K562 (cell line): ENCODE results near the gene PGR. TPM values are rescaled to one million over a fixed set of nuclear protein-coding genes. Genes with fewer than 3 reads are reported as not detected.

ENCODE experiments used
- ESRRB ChIP-seq: fragments of 250-450 bp; sonication (Bioruptor Pico); IDR thresholded peaks from 2 replicates; pipeline ENCODE4 v1.5.0; 2020; ENCODE audit warnings: mild to moderate bottlenecking, moderate library complexity, borderline replicate concordance
- HCFC1 ChIP-seq: IDR thresholded peaks from 2 replicates; pipeline ENCODE4 v1.6.1; 2012; ENCODE audit warnings: low read depth, low read length, improper control_type of control experiment
- KAT2B ChIP-seq: IDR thresholded peaks from one replicate; pipeline ENCODE4 v1.6.1; 2012; ENCODE audit warnings: low read depth, mild to moderate bottlenecking, control low read depth, inconsistent platforms, low read length, moderate library complexity
- MAFF ChIP-seq: IDR thresholded peaks from 2 replicates; pipeline ENCODE4 v1.6.1; 2012; ENCODE audit warnings: low read length, improper control_type of control experiment
- PHTF2 ChIP-seq: fragments of 250-450 bp; sonication (Bioruptor Pico); IDR thresholded peaks from 2 replicates; pipeline ENCODE4 v1.5.0; 2021; ENCODE audit warnings: mild to moderate bottlenecking
- POLR2B ChIP-seq: fragments of 450-650 bp; IDR thresholded peaks from 2 replicates; pipeline ENCODE4 v1.6.1; 2018; ENCODE audit warnings: low read depth; ENCODE audit not compliant: partially characterized antibody
- RBM39 ChIP-seq: fragments of 200-400 bp; formaldehyde crosslinking; optimal IDR thresholded peaks from 2 replicates; pipeline ENCODE3; 2018; ENCODE audit warnings: low read depth, low read length
- STAG1 ChIP-seq: sonication (generic); formaldehyde crosslinking; IDR thresholded peaks from 2 replicates; pipeline ENCODE4 v1.5.0; 2020; ENCODE audit warnings: missing genetic modification reagents, borderline replicate concordance
- TAF15 ChIP-seq: fragments of 200-400 bp; formaldehyde crosslinking; IDR thresholded peaks from 2 replicates; pipeline ENCODE4 v1.6.1; 2017; ENCODE audit warnings: mild to moderate bottlenecking, low read depth, low read length, moderate library complexity
- ZFP91 ChIP-seq: sonication (generic); formaldehyde crosslinking; IDR thresholded peaks from 2 replicates; pipeline ENCODE4 v1.8.0; 2022; ENCODE audit warnings: mild to moderate bottlenecking, missing genetic modification reagents
- polyA plus RNA-seq, 8 experiments: library from polyadenylated mRNA; depleted of rRNA in 4 of 8; stranded (reverse) in 5 of 8; unstranded in 3 of 8; fragments of >200 nt; fragmentation: Nextera tagmentation in 2 of 8; fragmentation: Illumina TruSeq in 1 of 8; extraction: Ambion mirVana in 2 of 8; extraction: Trizol in 1 of 8; gene quantifications; 2 replicates each; pipeline versions ENCODE4 v1.2.1 to v1.2.3, GENCODE V29; 2011 to 2014; ENCODE audit warnings: inconsistent platforms in 1 of 8, missing spikeins in 1 of 8
- total RNA-seq, 7 experiments: library from RNA; depleted of rRNA in 6 of 7; stranded (reverse); fragments of >200 nt in 6 of 7; fragmentation: Illumina TruSeq in 2 of 7; extraction: Trizol in 2 of 7; gene quantifications; 2 replicates each; pipeline versions ENCODE4 v1.2.1 to v1.2.3, GENCODE V29; 2011 to 2021; ENCODE audit warnings: low replicate concordance in 1 of 7
- TF ChIP-seq, protein P1 (sequence below): fragments of 250-450 bp; sonication (Bioruptor Pico); IDR thresholded peaks from 2 replicates; pipeline ENCODE4 v1.9.0; 2021; ENCODE audit warnings: mild to moderate bottlenecking, inconsistent platforms

The PGR gene
- total and polyA plus RNA-seq, 9 of the 15 experiments (the other 6 are each of a cell fraction or from before 2014, with no cell fraction given), result 0.43 to 2.4 (median 1.3) TPM

DNA sequence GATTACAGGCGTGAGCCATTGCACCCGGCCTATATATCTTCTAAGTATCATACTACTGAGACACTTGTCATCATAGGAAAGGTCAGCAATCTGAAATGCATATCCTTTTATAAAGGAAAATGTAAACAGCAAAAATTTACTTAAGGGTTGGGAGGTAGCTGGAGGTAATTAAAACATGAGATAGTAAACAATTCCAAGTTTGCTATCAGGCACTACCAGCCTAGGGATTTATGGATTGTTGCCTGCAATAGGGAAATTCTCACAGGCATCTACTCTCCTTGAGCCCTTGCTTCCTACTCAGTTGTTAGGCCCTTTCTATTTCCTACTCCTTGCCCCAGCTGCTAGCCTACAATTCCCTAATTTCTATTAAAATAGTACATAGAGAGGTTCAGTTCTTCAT lies 16.1 kb downstream of the PGR start (continued):
- no peak for TF ChIP-seq ZFP91 (CRISPR knock-in tag)
- TF ChIP-seq HCFC1, result no peak
- no peak for TF ChIP-seq STAG1 (CRISPR knock-in tag)
- no peak for TF ChIP-seq MAFF
- no peak for TF ChIP-seq POLR2B
- TF ChIP-seq KAT2B, result no peak
- TF ChIP-seq RBM39, result no peak
- TF ChIP-seq ESRRB (CRISPR knock-in tag), result no peak
- TF ChIP-seq TAF15, result no peak
- TF ChIP-seq, protein P1, sequence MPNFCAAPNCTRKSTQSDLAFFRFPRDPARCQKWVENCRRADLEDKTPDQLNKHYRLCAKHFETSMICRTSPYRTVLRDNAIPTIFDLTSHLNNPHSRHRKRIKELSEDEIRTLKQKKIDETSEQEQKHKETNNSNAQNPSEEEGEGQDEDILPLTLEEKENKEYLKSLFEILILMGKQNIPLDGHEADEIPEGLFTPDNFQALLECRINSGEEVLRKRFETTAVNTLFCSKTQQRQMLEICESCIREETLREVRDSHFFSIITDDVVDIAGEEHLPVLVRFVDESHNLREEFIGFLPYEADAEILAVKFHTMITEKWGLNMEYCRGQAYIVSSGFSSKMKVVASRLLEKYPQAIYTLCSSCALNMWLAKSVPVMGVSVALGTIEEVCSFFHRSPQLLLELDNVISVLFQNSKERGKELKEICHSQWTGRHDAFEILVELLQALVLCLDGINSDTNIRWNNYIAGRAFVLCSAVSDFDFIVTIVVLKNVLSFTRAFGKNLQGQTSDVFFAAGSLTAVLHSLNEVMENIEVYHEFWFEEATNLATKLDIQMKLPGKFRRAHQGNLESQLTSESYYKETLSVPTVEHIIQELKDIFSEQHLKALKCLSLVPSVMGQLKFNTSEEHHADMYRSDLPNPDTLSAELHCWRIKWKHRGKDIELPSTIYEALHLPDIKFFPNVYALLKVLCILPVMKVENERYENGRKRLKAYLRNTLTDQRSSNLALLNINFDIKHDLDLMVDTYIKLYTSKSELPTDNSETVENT (CRISPR knock-in tag), result no peak
- no peak for TF ChIP-seq PHTF2 (CRISPR knock-in tag)
